ENCODE data around the gene DCAF11. TPM values are rescaled to one million over a fixed set of nuclear protein-coding genes. Genes with fewer than 3 reads are reported as not detected.

DCAF11 gene
- total and polyA plus RNA-seq, 2 of the 13 experiments (the other 11 are each of a cell fraction or from before 2014, with no cell fraction given): 150 to 257 TPM

DNA sequence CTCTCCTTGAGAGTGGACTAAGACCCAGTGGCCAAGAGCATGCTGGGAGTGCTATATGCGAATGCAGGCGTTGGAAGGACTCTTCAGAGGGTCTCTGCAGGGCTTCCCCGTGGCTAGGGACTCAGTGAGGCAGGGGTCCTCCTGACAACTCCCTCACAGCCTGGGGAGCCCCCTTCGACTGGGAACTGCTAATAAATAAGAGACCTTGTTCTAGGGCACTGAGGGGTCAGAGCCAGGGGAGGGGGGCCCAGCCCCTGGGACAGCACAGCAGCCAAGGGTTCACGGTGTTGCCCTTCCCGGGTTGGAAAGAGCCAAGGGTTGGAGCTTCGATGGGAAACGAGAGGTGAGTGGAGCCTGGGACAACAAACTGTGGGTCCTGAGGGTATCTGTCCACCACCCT is 49.2 kb upstream of the DCAF11 start:
- ChIA-PET CTCF (ENCODE audit: low intra/inter-chr PET ratio, low total read pairs) (no interaction called here), POLR2A (interaction anchor here (2.4 to 4.7 kb wide), 2 partner anchors 7 to 29 kb away, joined by 14 to 62 read pairs; partner anchors contain the start of gene PCK2)

DNA sequence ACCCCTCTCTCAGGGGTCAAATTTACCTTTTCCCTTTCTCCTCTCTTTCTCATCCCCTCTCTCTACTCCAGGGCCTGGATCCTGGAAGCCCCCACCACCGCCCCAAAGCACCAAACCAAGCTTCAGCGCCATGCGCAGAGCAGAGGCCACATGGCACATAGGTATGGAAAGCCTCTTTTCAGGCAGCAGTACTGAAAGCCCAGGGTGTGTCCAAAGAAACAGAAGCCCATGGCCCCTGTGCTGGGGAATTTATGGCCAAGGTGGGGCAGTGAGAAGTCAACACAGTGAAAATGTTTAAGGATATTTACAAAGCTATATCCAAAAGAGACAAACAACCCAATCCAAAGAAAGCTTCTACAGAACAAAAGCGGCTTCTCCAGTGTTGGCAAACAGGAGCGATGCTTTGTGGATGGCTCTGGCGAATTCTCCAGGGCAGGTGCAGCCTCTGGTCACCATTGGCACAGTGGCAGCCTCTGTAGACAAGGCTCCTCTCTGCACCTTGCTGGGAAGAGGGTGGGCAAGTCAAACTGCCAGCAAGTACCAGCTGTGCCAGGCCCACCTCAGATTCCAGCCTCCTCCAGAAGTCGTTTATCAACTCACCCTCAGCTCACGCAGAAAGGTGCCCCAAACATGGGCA is 48.0 kb upstream of the DCAF11 start:
- in situ Hi-C loops (cut with HindIII; ENCODE audit: extremely low pct_ligation_motif_present, low pct_unique_long_range_greater_than_20kb) (no loop called here), intact Hi-C loops (cut with micrococcal nuclease; ENCODE audit: unreplicated experiment) (no loop called here)
- CTCF ChIA-PET (ENCODE audit: low intra/inter-chr PET ratio, low total read pairs): no interaction called here
- Histone ChIP-seq H3K9ac (ENCODE audit: insufficient read depth, low read depth, low read length) (peak overlapping the region; percentile 25; the same call in 1 of the 2 replicates), H3K79me2 (ENCODE audit: insufficient read depth, low read length) (no peaks in the 10 kb centered on the region), H3K4me1 (ENCODE audit: insufficient read depth, low read length) (peaks cover 41% of the 10 kb centered on the region), H3K4me2 (ENCODE audit: low read depth, low read length) (peak overlapping the region; percentile 74), H3K9me3 (ENCODE audit: low read length) (no peaks in the 10 kb centered on the region), H3K4me3 (replicated peaks in 1 of 3; ENCODE audit: insufficient read depth in 1 of 3, low read depth in 2 of 3, low read length in 3 of 3) (peak overlapping the region in 2 of 3 experiments; percentile 6 to 49; a peak in 4 of 6 replicates), H2AFZ (ENCODE audit: low read length) (no peak overlapping the region), H4K20me1 (ENCODE audit: insufficient read depth, low read length) (no peaks in the 10 kb centered on the region), H3K36me3 (replicated peaks in 1 of 2; ENCODE audit: control insufficient read depth in 1 of 2, insufficient read depth in 2 of 2, low read length in 2 of 2) (no peaks in the 10 kb centered on the region), H3K27me3 (ENCODE audit: control insufficient read depth in 1 of 2, insufficient read depth in 2 of 2, low read length in 2 of 2) (peaks cover 14 to 41% of the 10 kb centered on the region in 2 experiments; a peak in 3 of 5 replicates), H3K27ac (ENCODE audit: extremely low read length, insufficient read depth, low read length) (peak overlapping the region; percentile 3)
- BruUV-seq (replicated peaks): no TSS peak
- WGBS (ENCODE audit: low lambda C conversion rate): 54% methylated on average over 8 of the region's 8 CpGs
- POLR2A ChIA-PET: interaction anchor here (0.6 to 4.7 kb wide), 10 partner anchors 9 to 176 kb away, joined by 3 to 62 read pairs (median 8); partner anchors contain the start of genes CARMIL3, DCAF11, EMC9 and IRF9
- FAIRE-seq (no peak), ATAC-seq (peak; percentile 3; the same call in 2 of the 3 replicates), DNase-seq (ENCODE audit: low spot score) (no peak)
- TF ChIP-seq, protein P1, sequence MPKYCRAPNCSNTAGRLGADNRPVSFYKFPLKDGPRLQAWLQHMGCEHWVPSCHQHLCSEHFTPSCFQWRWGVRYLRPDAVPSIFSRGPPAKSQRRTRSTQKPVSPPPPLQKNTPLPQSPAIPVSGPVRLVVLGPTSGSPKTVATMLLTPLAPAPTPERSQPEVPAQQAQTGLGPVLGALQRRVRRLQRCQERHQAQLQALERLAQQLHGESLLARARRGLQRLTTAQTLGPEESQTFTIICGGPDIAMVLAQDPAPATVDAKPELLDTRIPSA (CRISPR knock-in tag; IDR thresholded peaks at IDR 0.05; ENCODE audit: borderline replicate concordance): no peak
- TF ChIP-seq, protein P2, sequence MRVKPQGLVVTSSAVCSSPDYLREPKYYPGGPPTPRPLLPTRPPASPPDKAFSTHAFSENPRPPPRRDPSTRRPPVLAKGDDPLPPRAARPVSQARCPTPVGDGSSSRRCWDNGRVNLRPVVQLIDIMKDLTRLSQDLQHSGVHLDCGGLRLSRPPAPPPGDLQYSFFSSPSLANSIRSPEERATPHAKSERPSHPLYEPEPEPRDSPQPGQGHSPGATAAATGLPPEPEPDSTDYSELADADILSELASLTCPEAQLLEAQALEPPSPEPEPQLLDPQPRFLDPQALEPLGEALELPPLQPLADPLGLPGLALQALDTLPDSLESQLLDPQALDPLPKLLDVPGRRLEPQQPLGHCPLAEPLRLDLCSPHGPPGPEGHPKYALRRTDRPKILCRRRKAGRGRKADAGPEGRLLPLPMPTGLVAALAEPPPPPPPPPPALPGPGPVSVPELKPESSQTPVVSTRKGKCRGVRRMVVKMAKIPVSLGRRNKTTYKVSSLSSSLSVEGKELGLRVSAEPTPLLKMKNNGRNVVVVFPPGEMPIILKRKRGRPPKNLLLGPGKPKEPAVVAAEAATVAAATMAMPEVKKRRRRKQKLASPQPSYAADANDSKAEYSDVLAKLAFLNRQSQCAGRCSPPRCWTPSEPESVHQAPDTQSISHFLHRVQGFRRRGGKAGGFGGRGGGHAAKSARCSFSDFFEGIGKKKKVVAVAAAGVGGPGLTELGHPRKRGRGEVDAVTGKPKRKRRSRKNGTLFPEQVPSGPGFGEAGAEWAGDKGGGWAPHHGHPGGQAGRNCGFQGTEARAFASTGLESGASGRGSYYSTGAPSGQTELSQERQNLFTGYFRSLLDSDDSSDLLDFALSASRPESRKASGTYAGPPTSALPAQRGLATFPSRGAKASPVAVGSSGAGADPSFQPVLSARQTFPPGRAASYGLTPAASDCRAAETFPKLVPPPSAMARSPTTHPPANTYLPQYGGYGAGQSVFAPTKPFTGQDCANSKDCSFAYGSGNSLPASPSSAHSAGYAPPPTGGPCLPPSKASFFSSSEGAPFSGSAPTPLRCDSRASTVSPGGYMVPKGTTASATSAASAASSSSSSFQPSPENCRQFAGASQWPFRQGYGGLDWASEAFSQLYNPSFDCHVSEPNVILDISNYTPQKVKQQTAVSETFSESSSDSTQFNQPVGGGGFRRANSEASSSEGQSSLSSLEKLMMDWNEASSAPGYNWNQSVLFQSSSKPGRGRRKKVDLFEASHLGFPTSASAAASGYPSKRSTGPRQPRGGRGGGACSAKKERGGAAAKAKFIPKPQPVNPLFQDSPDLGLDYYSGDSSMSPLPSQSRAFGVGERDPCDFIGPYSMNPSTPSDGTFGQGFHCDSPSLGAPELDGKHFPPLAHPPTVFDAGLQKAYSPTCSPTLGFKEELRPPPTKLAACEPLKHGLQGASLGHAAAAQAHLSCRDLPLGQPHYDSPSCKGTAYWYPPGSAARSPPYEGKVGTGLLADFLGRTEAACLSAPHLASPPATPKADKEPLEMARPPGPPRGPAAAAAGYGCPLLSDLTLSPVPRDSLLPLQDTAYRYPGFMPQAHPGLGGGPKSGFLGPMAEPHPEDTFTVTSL (CRISPR knock-in tag; IDR thresholded peaks at IDR 0.05; ENCODE audit: borderline replicate concordance): no peak
- TF ChIP-seq ZNF333 (CRISPR knock-in tag; IDR thresholded peaks at IDR 0.05; ENCODE audit: borderline replicate concordance): no peak
- TF ChIP-seq, protein P3, sequence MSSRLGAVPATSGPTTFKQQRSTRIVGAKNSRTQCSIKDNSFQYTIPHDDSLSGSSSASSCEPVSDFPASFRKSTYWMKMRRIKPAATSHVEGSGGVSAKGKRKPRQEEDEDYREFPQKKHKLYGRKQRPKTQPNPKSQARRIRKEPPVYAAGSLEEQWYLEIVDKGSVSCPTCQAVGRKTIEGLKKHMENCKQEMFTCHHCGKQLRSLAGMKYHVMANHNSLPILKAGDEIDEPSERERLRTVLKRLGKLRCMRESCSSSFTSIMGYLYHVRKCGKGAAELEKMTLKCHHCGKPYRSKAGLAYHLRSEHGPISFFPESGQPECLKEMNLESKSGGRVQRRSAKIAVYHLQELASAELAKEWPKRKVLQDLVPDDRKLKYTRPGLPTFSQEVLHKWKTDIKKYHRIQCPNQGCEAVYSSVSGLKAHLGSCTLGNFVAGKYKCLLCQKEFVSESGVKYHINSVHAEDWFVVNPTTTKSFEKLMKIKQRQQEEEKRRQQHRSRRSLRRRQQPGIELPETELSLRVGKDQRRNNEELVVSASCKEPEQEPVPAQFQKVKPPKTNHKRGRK (CRISPR knock-in tag; IDR thresholded peaks at IDR 0.05): no peak
- no peak for TF ChIP-seq ZNF543 (CRISPR knock-in tag; IDR thresholded peaks at IDR 0.05)

More for the DNA sequence above, 49.2 kb upstream of the DCAF11 start:
- no peak overlapping the region for H3K4me3 ChIP-seq (replicated peaks in 1 of 3; ENCODE audit: insufficient read depth in 1 of 3, low read depth in 2 of 3, low read length in 3 of 3)
- H3K27ac ChIP-seq (ENCODE audit: extremely low read length, insufficient read depth, low read length): no peak overlapping the region
- no peaks in the 10 kb centered on the region for H3K9me3 ChIP-seq (ENCODE audit: low read length)
- no peak for ATAC-seq
- no peak overlapping the region for H2AFZ ChIP-seq (ENCODE audit: low read length)
- intact Hi-C loops (cut with micrococcal nuclease; ENCODE audit: unreplicated experiment): no loop called here
- no peak for TF ChIP-seq ZNF839 (CRISPR knock-in tag; IDR thresholded peaks at IDR 0.05; ENCODE audit: borderline replicate concordance)
- 0 out of 2 replicates have a peak, but pooled peaks have one; percentile 15 for TF ChIP-seq ZKSCAN5 (CRISPR knock-in tag; IDR thresholded peaks at IDR 0.05)
- TF ChIP-seq, protein P4, sequence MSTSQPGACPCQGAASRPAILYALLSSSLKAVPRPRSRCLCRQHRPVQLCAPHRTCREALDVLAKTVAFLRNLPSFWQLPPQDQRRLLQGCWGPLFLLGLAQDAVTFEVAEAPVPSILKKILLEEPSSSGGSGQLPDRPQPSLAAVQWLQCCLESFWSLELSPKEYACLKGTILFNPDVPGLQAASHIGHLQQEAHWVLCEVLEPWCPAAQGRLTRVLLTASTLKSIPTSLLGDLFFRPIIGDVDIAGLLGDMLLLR (CRISPR knock-in tag; IDR thresholded peaks at IDR 0.05): 0 out of 2 replicates have a peak, but pooled peaks have one; percentile 21
- no peaks in the 10 kb centered on the region for H3K36me3 ChIP-seq (replicated peaks in 1 of 2; ENCODE audit: control insufficient read depth in 1 of 2, insufficient read depth in 2 of 2, low read length in 2 of 2)
- in situ Hi-C loops (cut with HindIII; ENCODE audit: extremely low pct_ligation_motif_present, low pct_unique_long_range_greater_than_20kb): no loop called here
- no peak overlapping the region for H3K9ac ChIP-seq (ENCODE audit: insufficient read depth, low read depth, low read length)
- H3K4me1 ChIP-seq (ENCODE audit: insufficient read depth, low read length): peaks cover 53% of the 10 kb centered on the region
- no peaks in the 10 kb centered on the region for H3K79me2 ChIP-seq (ENCODE audit: insufficient read depth, low read length)
- no peak for FAIRE-seq
- 21% methylated on average over 8 of the region's 8 CpGs for WGBS (ENCODE audit: low lambda C conversion rate)
- DNase-seq (ENCODE audit: low spot score): no peak
- no peak overlapping the region for H3K4me2 ChIP-seq (ENCODE audit: low read depth, low read length)
- H3K27me3 ChIP-seq (ENCODE audit: control insufficient read depth in 1 of 2, insufficient read depth in 2 of 2, low read length in 2 of 2): peaks cover 14 to 34% of the 10 kb centered on the region in 2 experiments; a peak in 3 of 5 replicates
- no TSS peak for BruUV-seq (replicated peaks)
- H4K20me1 ChIP-seq (ENCODE audit: insufficient read depth, low read length): no peaks in the 10 kb centered on the region
